SU-DHL-6 (cell line): ENCODE results near the gene ADSS2.

Source experiments
- CTCF ChIP-seq: fragments of 200-600 bp; sonication (generic); IDR thresholded peaks from one replicate; pipeline ENCODE4 v1.5.1; 2017; ENCODE audit warnings: antibody characterized with exemption, mild to moderate bottlenecking, low read length, moderate library complexity; ENCODE audit not compliant: insufficient read depth, poor library complexity, severe bottlenecking
- EZH2phosphoT487 ChIP-seq: fragments of 200-600 bp; sonication (generic), shearing (Covaris generic); conservative IDR thresholded peaks from 2 replicates; pipeline ENCODE4 v1.6.1; 2018; ENCODE audit warnings: mild to moderate bottlenecking, antibody characterized with exemption, low read length, moderate library complexity, mixed read lengths

- TF ChIP-seq CTCF, result no peak
- TF ChIP-seq EZH2phosphoT487, result no peak
These were observed 38.0 kb downstream of the ADSS2 start for GRCh38 chr1:244413736-244414135.
